Measurements from ENCODE around the gene ABCA7. TPM values are rescaled to one million over a fixed set of nuclear protein-coding genes. Genes with fewer than 3 reads are reported as not detected.

The ABCA7 gene
- total and polyA plus RNA-seq, 2 of the 8 experiments (the other 6 are each of a cell fraction or from before 2014, with no cell fraction given), result 10.4 to 25.6 TPM

DNA sequence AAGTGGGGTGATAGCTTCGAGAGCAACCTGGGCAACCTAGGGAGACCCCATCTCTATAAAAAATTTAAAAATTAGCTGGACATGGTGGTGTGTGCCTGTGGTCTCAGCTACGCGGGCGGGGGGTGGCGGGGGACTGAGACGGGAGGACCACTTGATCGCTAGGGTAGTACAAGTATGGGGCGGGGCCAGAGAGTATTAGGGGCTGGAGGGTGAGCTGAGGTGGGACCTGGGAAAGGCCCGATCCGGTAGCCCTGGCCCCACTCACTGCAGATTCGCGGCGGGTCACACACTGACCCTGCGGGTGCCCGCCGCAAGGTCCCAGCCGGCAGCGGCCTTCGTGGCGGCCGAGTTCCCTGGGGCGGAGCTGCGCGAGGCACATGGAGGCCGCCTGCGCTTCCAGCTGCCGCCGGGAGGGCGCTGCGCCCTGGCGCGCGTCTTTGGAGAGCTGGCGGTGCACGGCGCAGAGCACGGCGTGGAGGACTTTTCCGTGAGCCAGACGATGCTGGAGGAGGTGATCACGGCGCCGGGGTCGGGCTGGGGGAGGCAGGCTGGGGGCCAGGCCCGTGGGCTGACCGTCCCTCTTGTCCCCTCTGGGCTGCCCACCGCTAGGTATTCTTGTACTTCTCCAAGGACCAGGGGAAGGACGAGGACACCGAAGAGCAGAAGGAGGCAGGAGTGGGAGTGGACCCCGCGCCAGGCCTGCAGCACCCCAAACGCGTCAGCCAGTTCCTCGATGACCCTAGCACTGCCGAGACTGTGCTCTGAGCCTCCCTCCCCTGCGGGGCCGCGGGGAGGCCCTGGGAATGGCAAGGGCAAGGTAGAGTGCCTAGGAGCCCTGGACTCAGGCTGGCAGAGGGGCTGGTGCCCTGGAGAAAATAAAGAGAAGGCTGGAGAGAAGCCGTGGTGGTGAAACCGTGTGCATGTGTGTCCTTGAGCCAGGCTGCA lies 25.0 kb downstream of the ABCA7 start:
- Histone ChIP-seq H3K23ac (ENCODE audit: insufficient read length) (no peak overlapping the region), H3K9me3 (ENCODE audit: insufficient read depth in 2 of 2, low read depth in 1 of 2, low read length in 1 of 2) (peaks cover 0 to 21% of the 10 kb centered on the region in 2 experiments; a peak in 2 of 4 replicates), H3K4me2 (ENCODE audit: insufficient read depth in 1 of 2, low read depth in 2 of 2, low read length in 2 of 2) (peak overlapping the region; percentile 35 to 68), H3K9ac (replicated peaks in 1 of 4; ENCODE audit: extremely low read depth in 1 of 4, low read depth in 3 of 4, low read length in 3 of 4) (no peak overlapping the region), H4K8ac (ENCODE audit: extremely low read depth, insufficient read depth, low read length) (peak overlapping the region; percentile 92), H2BK120ac (replicated peaks; ENCODE audit: low read depth, low read length) (no peak overlapping the region), H3K18ac (ENCODE audit: extremely low read depth, low read length) (peak overlapping the region; percentile 90), H3K4ac (replicated peaks; ENCODE audit: insufficient read length, low read depth, low read length) (no peak overlapping the region), H3K14ac (ENCODE audit: insufficient read length) (no peak overlapping the region), H4K5ac (ENCODE audit: insufficient read length, low read depth, low read length) (no peak overlapping the region), H2AK5ac (ENCODE audit: low read depth, low read length) (peak overlapping the region; percentile 29; the same call in 1 of the 2 replicates), H3K36me3 (ENCODE audit: control insufficient read depth in 2 of 4, insufficient read depth in 4 of 4, low read length in 3 of 4) (no peaks in the 10 kb centered on the region), H3K56ac (replicated peaks; ENCODE audit: insufficient read length, low read depth, low read length) (no peak overlapping the region), H3K4me3 (ENCODE audit: extremely low read depth in 1 of 4, insufficient read depth in 2 of 4, low read depth in 3 of 4, low read length in 4 of 4) (peak overlapping the region in 2 of 4 experiments; percentile 9 to 54; a peak in 3 of 8 replicates), H2BK5ac (ENCODE audit: low read depth, low read length) (peak overlapping the region; percentile 60; the same call in 1 of the 2 replicates), H3K79me2 (ENCODE audit: control insufficient read depth in 1 of 2, insufficient read depth in 2 of 2, low read length in 2 of 2) (no peaks in the 10 kb centered on the region), H3K23me2 (ENCODE audit: low read depth, low read length) (peaks cover 11% of the 10 kb centered on the region; the same call in 1 of the 2 replicates), H4K20me1 (replicated peaks in 1 of 2; ENCODE audit: control insufficient read depth in 1 of 2, insufficient read depth in 2 of 2, low read length in 2 of 2) (peaks cover 0 to 9% of the 10 kb centered on the region in 2 experiments), H2BK20ac (ENCODE audit: low read length) (peak overlapping the region; percentile 55; the same call in 1 of the 2 replicates), H3K27ac (ENCODE audit: low read depth, low read length) (no peak overlapping the region), H2BK15ac (ENCODE audit: low read length) (peak overlapping the region; percentile 46; the same call in 1 of the 2 replicates), H2AFZ (ENCODE audit: low read length) (no peak overlapping the region), H2BK12ac (ENCODE audit: low read depth, low read length) (peak overlapping the region; percentile 80; the same call in 1 of the 2 replicates), H4K91ac (replicated peaks; ENCODE audit: insufficient read length, low read length) (peak overlapping the region; percentile 5), H3K27me3 (replicated peaks in 1 of 4; ENCODE audit: control insufficient read depth in 3 of 4, extremely low read depth in 1 of 4, insufficient read depth in 3 of 4, low read length in 3 of 4) (peaks cover 0 to 26% (median 18%) of the 10 kb centered on the region in 4 experiments; a peak in 5 of 7 replicates), H3K4me1 (replicated peaks in 1 of 4; ENCODE audit: control insufficient read depth in 3 of 4, insufficient read depth in 4 of 4, low read length in 3 of 4) (peaks cover 0 to 27% (median 19%) of the 10 kb centered on the region in 4 experiments; a peak in 6 of 7 replicates), H3K79me1 (ENCODE audit: low read depth, low read length) (no peaks in the 10 kb centered on the region)
- no peak for FAIRE-seq
- peak in 1 of 2 experiments; percentile 88 for DNase-seq (ENCODE audit: low read depth in 1 of 2, low spot score in 2 of 2)
- WGBS, 2 experiments (ENCODE audit: extremely low coverage in 1 of 2, insufficient coverage in 1 of 2, insufficient read length in 1 of 2, insufficient replicate concordance in 2 of 2, low coverage in 1 of 2, low lambda C conversion rate in 2 of 2, missing lambda C conversion rate in 1 of 2), result 27% methylated on average over 60 of the region's 60 CpGs; no CpG with 5 or more reads in 1 of the 2 experiments
- ChIA-PET POLR2A (ENCODE audit: partially characterized antibody) (interaction anchor here (0.5 to 6.9 kb wide), 16 partner anchors 9 to 291 kb away, joined by 3 to 97 read pairs (median 4); partner anchors contain the start of genes CIRBP, CNN2, GPX4 and RNU6-2), CTCF (ENCODE audit: partially characterized antibody) (interaction anchor here (0.7 to 5.2 kb wide), 20 partner anchors 8 to 388 kb away, joined by 3 to 54 read pairs (median 3); partner anchors contain the start of gene ABCA7)
- no peak for TF ChIP-seq MAFK (IDR thresholded peaks at IDR 0.05; ENCODE audit: low read depth, low read length)
- no peak for TF ChIP-seq SIX5 (IDR thresholded peaks at IDR 0.05; ENCODE audit: low read depth, low read length)
- no peak for TF ChIP-seq CTBP2 (IDR thresholded peaks at IDR 0.05; ENCODE audit: borderline replicate concordance, insufficient read depth, insufficient read length, low read length)
- peak; percentile 47 for TF ChIP-seq ASH2L (IDR thresholded peaks at IDR 0.05; ENCODE audit: low read length)
- no peak for TF ChIP-seq BRCA1 (IDR thresholded peaks at IDR 0.05; ENCODE audit: low read depth, low read length)
- no peak for TF ChIP-seq NANOG (IDR thresholded peaks at IDR 0.05; ENCODE audit: insufficient read depth, low read depth, low read length, poor library complexity, severe bottlenecking)
- TF ChIP-seq SIRT6 (IDR thresholded peaks at IDR 0.05; ENCODE audit: low read length), result no peak
- peak; percentile 38 to 60; a peak in 3 of 4 replicates for TF ChIP-seq RAD21 (IDR thresholded peaks at IDR 0.05 in 1 of 2, conservative IDR thresholded peaks at IDR 0.05 in 1 of 2; ENCODE audit: low read depth in 2 of 2, low read length in 2 of 2)
- TF ChIP-seq TBP (IDR thresholded peaks at IDR 0.05; ENCODE audit: low read depth, low read length), result no peak
- TF ChIP-seq CREB1 (IDR thresholded peaks at IDR 0.05), result peak; percentile 54; the same call in 1 of the 2 replicates
